NCI-H2196 treated with DMSO at 0.1 percent for 48 hours (cell line): Measurements from ENCODE around the gene CTNNA3.

ENCODE experiments used
- DNase-seq: peaks from one replicate; lab custom pipeline; 2025; ENCODE audit not compliant: unreplicated experiment; lab: John Stamatoyannopoulos, UW

Gene CTNNA3

GRCh38 chr10:66008221-66008620, 1687.8 kb downstream of the CTNNA3 start:
- DNase-seq, result no peak

GRCh38 chr10:66006411-66006810, 1689.6 kb downstream of the CTNNA3 start:
- DNase-seq, result no peak

GRCh38 chr10:65993451-65993850, 1702.5 kb downstream of the CTNNA3 start:
- DNase-seq, result no peak

- no peak for DNase-seq
These were observed 1727.1 kb downstream of the CTNNA3 start for GRCh38 chr10:65968871-65969270.

GRCh38 chr10:65968437-65968836, 1727.6 kb downstream of the CTNNA3 start:
- DNase-seq, result no peak

- no peak for DNase-seq
These were observed 1731.8 kb downstream of the CTNNA3 start for GRCh38 chr10:65964205-65964604.

GRCh38 chr10:65952086-65952485, 1743.9 kb downstream of the CTNNA3 start:
- DNase-seq, result no peak

GRCh38 chr10:65950075-65950474, 1745.9 kb downstream of the CTNNA3 start:
- DNase-seq, result no peak

- no peak for DNase-seq
These were observed 1746.5 kb downstream of the CTNNA3 start for GRCh38 chr10:65949526-65949925.

GRCh38 chr10:65945061-65945460, 1750.9 kb downstream of the CTNNA3 start:
- no peak for DNase-seq

- DNase-seq, result no peak
These were observed 1752.5 kb downstream of the CTNNA3 start for GRCh38 chr10:65943451-65943850.

- no peak for DNase-seq
These were observed 1755.0 kb downstream of the CTNNA3 start for GRCh38 chr10:65940816-65941662.

GRCh38 chr10:65940105-65940504, 1755.9 kb downstream of the CTNNA3 start:
- DNase-seq, result no peak

- no peak for DNase-seq
These were observed 1764.5 kb downstream of the CTNNA3 start for GRCh38 chr10:65931291-65932070.

GRCh38 chr10:65911151-65911835, 1784.7 kb downstream of the CTNNA3 start:
- DNase-seq, result no peak

GRCh38 chr10:65910209-65910608, 1785.8 kb downstream of the CTNNA3 start:
- DNase-seq, result no peak

GRCh38 chr10:65907199-65907712, 1788.7 kb downstream of the CTNNA3 start:
- no peak for DNase-seq

- DNase-seq, result no peak
These were observed 1792.4 kb downstream of the CTNNA3 start for GRCh38 chr10:65903620-65904019.

- DNase-seq, result no peak
These were observed 1795.7 kb downstream of the CTNNA3 start for GRCh38 chr10:65900271-65900670.

GRCh38 chr10:65898055-65898454, 1797.9 kb downstream of the CTNNA3 start:
- DNase-seq, result no peak

- DNase-seq, result no peak
These were observed 1801.0 kb downstream of the CTNNA3 start for GRCh38 chr10:65894961-65895360.
